AG04449 (cell line): ENCODE results near the gene SMG7.

Experiments
- CTCF ChIA-PET: fragments of 350-600 bp; formaldehyde crosslinking; extraction: SDS; loops from one replicate; lab custom pipeline; 2021; ENCODE audit warnings: antibody characterized with exemption; lab: Yijun Ruan, JAX
- POLR2A ChIA-PET: fragments of 400-600, 350-600 bp; formaldehyde crosslinking; extraction: SDS; loops from one replicate; lab custom pipeline; 2020; ENCODE audit warnings: antibody characterized with exemption, inconsistent platforms; lab: Yijun Ruan, JAX
- DNase-seq: peaks from one replicate; pipeline ENCODE4 v3.0.0-alpha.2; 2010; ENCODE audit warnings: low read depth, low spot score
- H3K4me3 ChIP-seq: 2 replicates; pipeline ENCODE4 v1.5.1; 2011; ENCODE audit warnings: low read depth, mild to moderate bottlenecking, control low read depth, low read length
- CTCF ChIP-seq: IDR thresholded peaks from one replicate; pipeline ENCODE4 v1.5.1; 2011; ENCODE audit warnings: mild to moderate bottlenecking, moderate library complexity, low read length, control low read depth, inconsistent platforms; ENCODE audit not compliant: insufficient read depth; ENCODE audit errors: missing control alignments

SMG7 gene

GRCh38 chr1:183433703-183434102 is 38.6 kb upstream of the SMG7 start:
- no peak for TF ChIP-seq CTCF
- no peak overlapping the region for H3K4me3 ChIP-seq
- POLR2A ChIA-PET = no interaction called here
- DNase-seq = no peak
- CTCF ChIA-PET = interaction anchor here (1.1 kb wide), 1 partner anchor 35 kb away, joined by 3 read pairs; no protein-coding TSS in a partner anchor

- no peak for TF ChIP-seq CTCF
- H3K4me3 ChIP-seq = no peak overlapping the region
- DNase-seq = no peak
- ChIA-PET CTCF (no interaction called here), POLR2A (no interaction called here)
Measured at GRCh38 chr1:183435497-183435896, 36.8 kb upstream of the SMG7 start.

- no peak overlapping the region for H3K4me3 ChIP-seq
- ChIA-PET POLR2A (no interaction called here), CTCF (no interaction called here)
- no peak for TF ChIP-seq CTCF
- DNase-seq = no peak
Measured at GRCh38 chr1:183438060-183438459, 34.2 kb upstream of the SMG7 start.

GRCh38 chr1:183443011-183443410 is 29.3 kb upstream of the SMG7 start:
- H3K4me3 ChIP-seq = no peak overlapping the region
- ChIA-PET POLR2A (no interaction called here), CTCF (interaction anchor here (0.8 kb wide), 1 partner anchor 123 kb away, joined by 3 read pairs; no protein-coding TSS in a partner anchor)
- no peak for DNase-seq
- no peak for TF ChIP-seq CTCF

GRCh38 chr1:183443466-183443865 is 28.8 kb upstream of the SMG7 start:
- CTCF ChIA-PET = interaction anchor here (0.8 kb wide), 1 partner anchor 123 kb away, joined by 3 read pairs; no protein-coding TSS in a partner anchor
- no peak for TF ChIP-seq CTCF
- no peak for DNase-seq
- no peak overlapping the region for H3K4me3 ChIP-seq
- POLR2A ChIA-PET = no interaction called here

GRCh38 chr1:183444243-183444642 is 28.1 kb upstream of the SMG7 start:
- no peak for TF ChIP-seq CTCF
- POLR2A ChIA-PET = no interaction called here
- no peak for DNase-seq
- H3K4me3 ChIP-seq = no peak overlapping the region
- CTCF ChIA-PET = no interaction called here
